Measurements from ENCODE around the gene RAPGEF2. TPM values are rescaled to one million over a fixed set of nuclear protein-coding genes. Genes with fewer than 3 reads are reported as not detected.
"Not testable (repeated sequence)": the region's sequence is repeated elsewhere in the genome, so short reads cannot be mapped to it uniquely, and the experiment has no call there.

RAPGEF2 gene
- total RNA-seq, 1 experiment from 2014 or later: 9.1 TPM

DNA sequence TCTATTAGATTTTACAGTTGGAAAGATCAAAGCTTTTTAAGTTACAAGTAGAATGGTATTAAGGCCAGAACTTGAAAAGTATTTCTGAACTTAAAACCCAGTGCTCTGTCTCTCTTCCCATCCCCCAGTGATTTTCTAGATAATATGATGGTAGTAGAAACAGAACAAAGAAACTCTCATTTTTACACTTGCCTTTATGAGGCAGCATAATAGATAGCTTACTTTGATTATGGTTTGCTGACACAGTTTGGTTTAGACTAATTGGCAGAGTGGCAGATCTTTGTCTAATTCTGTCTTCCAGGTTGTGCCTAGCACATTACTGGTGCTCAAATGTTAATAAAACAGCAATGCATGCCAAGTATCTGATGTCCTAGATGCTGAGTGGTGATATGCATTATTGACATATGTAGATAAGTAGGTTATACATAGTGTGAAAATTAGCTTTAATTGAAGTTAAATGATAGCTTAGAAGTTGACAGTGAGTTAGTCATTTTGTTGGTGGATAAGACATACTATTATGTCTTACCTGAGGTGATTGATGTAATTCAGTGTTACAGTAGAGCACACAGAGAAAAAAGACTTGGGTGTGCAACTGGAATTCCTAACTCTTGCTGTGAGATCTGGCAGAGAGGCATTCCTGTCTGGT, 4.3 kb upstream of the RAPGEF2 start:
- no peak for DNase-seq (ENCODE audit: low read depth)

DNA sequence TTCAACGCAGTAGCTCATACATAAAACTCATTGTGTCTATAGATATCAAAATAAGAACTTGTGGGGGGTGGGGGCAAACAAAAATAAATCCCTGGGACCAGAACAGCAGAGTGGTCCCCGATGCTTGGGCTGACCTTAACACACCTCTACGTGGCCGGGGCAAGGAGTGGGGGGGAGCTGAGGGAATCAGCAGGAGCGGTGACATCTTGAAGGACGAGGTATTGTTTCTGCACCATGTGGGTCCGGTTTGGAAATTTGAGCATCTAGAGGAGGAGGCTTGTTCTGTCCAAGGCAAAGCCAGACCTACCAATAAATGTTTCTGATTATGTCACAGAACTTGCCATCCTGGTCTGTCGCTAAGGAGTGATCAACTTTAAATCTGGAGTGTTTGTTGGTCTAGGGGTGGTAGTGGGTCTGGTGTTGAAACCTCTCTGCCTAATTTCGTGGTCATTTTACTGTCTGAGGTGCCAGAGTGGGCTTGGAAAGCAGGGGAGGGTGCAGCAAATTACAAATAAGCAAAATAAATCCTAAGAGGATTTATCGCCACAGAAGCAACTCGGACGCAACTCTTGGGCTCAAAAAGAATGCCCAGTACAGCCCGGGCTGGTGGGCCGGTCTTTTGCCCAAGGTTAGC, 774 bp upstream of the RAPGEF2 start:
- no peak for DNase-seq (ENCODE audit: low read depth)

DNA sequence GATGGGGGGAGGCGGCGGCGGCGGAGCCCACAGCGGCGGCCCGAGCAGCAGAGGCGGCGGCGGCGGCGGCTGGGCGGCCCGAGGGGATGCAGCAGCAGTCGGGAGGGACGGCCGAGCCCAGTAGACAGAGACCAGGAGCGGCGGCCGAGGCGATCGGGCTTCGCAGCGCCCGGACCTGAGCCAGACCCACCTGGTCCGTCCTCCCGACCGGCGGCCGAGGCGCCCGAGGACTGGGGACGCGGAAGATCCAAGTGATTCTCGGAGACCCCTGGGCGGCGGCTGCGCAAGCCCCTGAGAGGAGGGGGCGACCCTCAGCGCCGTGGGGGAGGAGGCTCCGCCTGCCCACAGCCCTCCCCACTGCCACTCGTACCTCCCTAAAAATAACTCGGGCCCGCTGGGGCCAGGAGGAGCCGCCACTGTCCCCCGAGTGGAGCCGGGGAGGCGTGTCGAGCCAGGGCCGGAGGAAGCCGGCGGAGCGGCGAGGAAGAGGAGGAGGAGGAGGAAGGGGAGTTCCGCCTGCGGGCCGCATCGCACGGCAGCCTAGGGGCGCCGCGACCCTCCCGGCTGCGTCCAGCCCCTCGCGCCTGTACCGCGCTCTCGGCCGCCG, 608 bp downstream of the RAPGEF2 start:
- peak; percentile 35 for DNase-seq (ENCODE audit: low read depth)

DNA sequence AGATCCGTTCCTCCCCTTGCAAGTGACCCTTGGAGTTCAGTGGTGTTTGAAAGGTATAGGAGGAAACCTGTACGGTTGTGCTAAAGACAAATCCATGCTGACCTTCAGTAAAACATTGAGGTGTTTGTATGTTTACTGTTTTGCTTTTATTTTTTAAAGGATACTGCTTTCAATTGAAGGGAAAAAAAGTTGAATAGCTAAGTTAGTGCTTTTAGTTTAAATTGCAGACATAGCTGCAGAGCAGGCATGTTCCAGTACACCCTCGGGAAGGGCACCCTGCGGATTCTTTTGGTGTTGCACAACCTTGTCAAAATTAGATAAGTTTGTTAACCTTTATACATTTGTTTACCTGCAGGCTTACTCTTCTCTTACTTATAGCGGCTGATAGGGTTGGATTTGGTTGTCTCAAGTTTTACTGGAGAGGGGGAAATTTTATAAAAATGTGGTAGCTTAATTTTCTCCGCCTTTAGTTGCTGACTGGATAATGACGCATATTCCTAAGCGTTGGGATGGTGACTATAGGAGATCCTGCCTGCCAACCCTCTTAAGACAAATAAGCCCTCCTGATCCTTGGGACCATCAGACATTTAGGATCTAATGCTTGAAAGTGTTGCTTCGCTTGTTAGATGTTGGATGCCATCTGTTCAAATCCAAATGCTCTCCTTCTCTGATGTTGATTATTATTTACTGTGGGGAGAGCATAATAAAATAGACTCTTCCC, 2.0 kb downstream of the RAPGEF2 start:
- DNase-seq (ENCODE audit: low read depth): peak; percentile 24

DNA sequence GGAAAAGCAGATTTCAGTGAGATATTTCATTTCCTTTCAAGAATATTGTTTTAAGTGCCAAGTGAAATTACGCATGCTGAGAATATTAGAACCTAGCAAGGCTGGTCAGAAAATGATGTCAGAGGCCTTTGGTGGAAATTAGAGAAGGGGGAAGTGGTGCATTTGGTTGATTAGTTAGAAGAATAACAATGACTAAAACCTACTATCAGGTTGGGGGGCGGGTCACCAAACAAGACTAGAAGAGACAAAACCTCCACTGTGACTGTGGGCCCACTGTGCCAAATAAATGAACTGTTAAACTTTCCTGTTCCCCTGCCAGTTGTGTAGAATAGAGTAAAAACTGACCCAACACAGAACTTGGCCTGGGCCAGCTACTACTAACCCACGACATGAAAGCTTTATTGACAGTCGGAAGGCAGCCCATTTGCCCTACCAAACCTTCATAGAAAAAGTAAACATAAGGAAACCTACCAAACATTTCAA, 2.9 kb downstream of the RAPGEF2 start:
- DNase-seq (ENCODE audit: low read depth): peak; percentile 76

DNA sequence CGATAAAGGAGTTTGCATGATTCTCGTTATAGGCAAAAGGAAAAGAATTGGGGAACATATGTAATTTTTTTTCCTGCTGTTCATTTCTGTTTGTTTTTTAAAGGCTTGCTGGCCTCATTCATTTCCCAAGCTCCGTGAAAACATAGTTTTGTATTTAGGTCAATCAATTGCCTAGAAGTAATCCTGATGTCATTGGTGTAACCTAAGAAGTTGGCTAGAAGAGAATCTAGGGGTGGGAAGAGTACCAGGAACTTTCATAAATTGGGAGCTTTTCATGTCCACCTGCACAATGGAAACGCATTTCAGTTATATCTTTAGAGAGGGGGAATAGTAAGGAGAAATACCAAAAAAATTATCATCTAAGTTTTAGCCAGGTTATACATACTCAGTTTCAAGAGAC, 3.8 kb downstream of the RAPGEF2 start:
- no peak for DNase-seq (ENCODE audit: low read depth)

DNA sequence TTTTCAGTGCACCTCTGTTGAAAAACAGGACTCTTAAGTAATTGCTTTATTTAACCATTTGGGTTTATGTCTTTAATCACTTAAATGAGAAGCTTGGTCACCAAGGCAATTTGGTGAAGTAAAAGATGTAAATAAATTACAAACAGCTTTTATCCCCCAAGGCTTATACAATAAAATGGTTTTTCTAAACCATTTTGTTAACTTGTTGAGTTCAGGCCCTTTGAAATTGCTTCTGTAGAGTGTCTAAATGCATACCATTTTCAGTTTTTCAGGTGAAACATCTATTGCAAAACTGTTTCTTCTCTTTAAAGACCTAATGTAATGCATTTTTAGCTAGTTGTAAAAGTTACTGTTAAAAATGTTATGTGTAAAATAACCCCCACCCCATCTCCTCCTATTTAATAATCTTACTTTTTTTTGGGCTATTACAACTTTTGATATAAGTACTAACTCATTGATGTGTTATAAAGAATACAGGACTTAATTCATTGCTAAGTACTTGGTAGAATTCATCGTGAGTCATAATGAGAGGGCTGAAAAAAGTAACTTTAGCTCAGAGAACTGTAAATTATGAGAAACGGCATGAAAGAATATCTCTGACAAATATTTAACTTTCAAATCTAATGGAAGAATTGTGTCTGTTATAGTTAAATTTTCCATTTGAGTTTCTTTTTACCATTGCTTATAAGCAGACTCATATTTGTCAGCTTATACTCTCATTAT, 4.5 kb downstream of the RAPGEF2 start:
- no peak for DNase-seq (ENCODE audit: low read depth)

DNA sequence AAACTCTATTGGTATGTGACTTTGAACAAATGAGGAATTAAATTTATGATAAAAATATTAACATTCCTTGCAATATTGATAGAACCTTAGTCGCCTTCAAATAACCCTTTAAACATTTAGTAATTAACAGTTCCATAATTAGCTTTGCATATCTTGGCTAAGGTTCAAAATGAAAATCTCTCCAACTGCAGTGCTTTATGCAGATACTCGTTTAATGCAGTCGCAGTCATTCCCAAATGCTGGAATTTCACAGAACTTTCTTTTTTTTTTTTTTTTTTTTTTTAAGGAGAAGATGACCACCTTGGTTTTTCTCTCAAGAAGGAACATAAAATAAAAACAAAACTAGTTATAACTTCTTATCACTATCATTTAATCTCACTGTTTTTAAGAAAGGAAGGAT, 5.2 kb downstream of the RAPGEF2 start:
- no peak for DNase-seq (ENCODE audit: low read depth)

DNA sequence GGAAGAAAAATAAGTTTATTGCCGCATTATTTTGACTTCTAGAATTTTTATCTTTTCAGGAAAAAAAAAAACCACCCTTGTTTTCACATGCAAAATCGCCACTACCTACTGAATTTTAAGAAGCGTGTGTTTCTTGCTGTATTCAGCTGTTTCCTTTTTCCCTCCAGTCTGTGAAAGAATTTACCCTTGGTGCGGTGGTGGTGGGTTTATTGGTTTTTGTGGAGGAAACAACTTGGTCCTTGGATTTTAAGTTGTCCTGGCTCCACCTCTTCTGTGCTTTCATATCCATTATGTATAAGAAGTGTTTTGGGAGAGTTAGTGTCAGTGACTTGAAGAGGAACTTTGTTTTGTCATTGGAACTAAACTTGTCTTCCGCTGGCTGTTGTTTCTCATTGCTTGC, 8.1 kb downstream of the RAPGEF2 start:
- DNase-seq (ENCODE audit: low read depth): no peak

DNA sequence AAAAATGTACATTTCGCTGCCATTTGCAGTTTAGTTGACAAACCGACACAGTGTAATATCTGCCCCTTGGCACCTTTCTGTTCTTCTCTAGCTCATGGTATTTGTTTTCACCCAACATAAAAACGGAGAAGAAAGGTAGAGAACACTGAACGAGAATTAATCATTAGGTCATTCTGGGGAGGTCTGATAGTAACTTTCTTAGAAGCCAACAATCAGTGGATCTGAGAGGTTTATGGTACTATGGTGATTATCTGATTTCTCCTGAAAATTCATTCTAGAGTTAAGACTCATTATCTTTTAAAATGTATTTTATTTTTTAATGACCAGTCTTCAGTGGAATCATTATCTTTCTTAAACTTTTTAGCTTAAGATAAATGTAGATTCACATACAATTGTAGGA, 8.5 kb downstream of the RAPGEF2 start:
- DNase-seq (ENCODE audit: low read depth): no peak

DNA sequence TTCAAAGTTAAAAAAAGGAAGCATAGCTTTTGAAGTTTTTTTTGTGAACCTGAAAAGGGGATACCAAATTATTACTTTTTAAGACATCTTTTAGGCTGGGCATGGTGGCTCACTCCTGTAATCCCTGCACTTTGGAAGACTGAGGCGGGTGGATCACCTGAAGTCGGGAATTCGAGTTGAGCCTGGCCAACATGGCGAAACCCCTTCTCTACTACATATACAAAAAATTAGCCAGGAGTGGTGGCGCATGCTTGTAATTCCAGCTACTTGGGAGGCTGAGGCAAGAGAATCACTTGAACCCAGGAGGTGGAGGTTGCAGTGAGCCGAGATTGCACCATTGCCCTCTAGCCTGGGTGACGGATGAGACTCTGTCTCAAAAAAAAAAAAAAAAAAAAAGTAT, 10.5 kb downstream of the RAPGEF2 start:
- not testable (repeated sequence) for DNase-seq (ENCODE audit: low read depth)

DNA sequence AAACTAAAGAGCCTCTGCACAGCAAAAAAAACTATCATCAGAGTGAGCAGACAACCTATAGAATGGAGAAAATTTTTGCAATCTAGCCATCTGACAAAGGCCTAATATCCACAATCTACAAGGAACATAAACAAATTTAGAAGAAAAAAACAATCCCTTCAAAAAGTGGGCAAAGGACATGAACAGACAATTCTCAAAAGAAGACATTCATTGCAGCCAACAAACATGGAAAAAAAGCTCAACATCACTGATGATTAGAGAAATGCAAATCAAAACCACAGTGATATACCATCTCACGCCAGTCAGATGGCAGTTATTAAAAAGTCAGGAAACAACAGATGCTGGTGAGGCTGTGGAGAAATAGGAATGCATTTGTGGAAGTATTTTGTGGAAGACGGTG, 13.2 kb downstream of the RAPGEF2 start:
- DNase-seq (ENCODE audit: low read depth): not testable (repeated sequence)

DNA sequence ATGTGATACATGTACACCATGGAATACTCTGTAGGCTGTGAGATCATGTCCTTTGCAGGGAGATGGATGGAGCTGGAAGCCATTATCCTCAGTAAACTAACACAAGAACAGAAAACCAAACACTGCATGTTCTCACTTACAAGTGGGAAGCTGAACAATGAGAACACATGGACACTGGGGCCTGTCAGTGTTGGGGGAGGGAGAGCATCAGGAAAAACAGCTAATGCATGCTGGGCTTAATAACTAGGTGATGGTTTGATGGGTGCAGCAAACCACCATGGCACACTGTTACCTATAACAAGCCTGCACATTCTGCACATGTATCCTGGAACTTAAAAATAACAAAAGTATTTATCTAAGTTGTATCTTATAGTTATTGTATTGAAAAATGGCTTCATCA, 13.8 kb downstream of the RAPGEF2 start:
- not testable (repeated sequence) for DNase-seq (ENCODE audit: low read depth)

DNA sequence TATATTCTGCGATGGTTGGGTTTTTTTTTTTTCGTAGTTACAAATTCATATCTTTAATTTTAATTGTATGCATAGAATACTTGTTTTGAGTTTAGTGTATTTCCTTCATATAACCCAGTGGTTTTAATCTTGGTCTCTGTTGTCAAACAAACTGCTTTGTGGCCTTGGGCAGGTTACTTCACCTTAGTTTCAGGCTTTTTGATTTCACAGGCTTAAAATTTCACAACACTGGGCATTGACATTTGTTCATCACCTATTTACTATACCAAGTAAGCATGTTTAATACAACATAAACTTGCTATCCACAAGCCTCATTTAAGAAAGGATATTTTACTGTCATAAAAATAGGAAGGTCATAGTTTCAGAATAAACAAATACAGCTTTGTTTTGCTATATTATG, 14.7 kb downstream of the RAPGEF2 start:
- no peak for DNase-seq (ENCODE audit: low read depth)

DNA sequence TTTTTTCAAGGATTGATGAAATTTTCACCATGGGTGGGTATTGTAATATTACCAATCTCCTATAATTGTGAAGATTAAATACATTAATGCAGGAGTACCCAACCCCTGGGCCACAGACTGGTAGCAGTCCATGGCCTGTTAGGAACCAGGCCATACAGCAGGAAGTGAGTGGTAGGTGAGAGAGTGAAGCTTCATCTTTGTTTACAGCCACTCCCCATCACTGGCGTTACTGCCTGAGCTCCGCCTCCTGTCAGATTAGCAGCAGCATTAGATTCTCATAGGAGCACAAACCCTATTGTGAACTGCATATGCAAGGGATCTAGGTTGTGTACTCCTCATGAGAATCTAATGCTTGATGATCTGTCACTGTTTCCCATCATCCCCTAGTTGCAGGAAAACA, 15.1 kb downstream of the RAPGEF2 start:
- no peak for DNase-seq (ENCODE audit: low read depth)

DNA sequence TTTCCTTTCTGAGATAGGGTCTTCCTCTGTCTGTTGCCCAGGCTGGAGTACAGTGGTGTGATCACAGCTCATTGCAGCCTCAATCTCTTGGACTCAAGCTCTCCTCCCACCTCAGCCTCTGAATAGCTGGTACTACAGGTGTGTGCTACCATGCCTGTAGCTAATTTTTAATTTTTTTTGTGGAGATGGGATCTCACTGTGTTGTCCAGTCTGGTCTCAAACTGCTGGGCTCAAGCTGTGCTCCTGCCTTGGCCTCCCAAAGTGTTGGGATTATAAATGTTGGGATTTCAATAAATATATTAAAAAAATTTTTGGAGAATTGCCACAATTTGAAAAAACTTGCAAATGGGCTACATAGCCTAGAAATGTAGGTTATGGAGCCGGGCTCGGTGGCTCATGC, 18.5 kb downstream of the RAPGEF2 start:
- DNase-seq (ENCODE audit: low read depth): no peak

DNA sequence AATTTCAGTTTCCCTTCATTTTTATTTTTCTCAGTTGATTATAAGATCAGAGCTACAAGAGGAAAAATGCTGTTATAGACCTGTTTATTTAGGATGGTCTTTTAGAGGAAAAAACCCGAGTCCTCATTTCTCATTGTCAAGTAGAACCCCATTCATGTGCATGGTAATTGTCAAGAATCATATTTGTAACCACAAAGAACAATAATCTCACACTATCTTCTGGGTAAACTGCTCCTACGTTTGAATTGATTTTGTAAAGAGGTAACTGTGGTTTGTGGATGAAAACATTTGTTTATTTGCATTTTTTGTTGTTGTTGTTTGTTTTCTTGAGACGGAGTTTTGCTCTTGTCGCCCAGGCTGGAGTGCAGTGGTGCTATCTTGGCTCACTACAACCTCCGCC, 23.8 kb downstream of the RAPGEF2 start:
- no peak for DNase-seq (ENCODE audit: low read depth)

DNA sequence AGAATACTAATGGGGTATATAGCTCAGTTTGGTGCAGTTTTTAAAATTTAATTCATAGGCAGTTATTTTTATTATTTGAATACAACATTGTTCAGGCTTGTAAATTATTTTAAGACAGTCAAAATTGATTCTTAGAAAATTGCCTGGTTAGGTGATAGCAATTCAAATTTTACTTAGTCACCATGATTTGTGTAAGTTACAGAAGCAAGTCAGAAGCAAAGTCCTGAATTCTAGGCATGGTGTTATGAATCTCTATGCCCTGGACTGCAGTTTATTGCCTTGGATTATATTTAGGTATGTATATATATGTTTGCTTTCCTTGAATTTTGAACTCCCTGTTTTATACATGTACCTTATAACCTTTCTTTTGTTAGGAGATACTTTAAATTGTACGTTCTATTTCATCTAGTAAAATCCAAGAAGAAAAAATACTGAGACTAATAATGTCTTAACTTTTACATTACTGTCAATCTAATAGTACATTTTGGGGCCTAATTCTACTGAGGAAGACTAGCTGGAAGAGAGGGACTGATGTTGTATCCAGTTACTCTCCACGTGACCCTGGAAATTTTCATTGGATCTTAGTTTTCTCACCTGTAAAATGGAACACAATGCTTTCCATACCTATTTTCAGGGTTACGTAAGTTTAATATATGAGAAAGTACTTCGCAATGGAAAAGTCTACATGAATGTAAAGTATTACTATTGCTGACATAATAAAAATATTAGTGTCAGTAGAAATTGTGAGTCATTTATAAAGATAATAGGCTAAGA, 25.1 kb downstream of the RAPGEF2 start:
- DNase-seq (ENCODE audit: low read depth): no peak

DNA sequence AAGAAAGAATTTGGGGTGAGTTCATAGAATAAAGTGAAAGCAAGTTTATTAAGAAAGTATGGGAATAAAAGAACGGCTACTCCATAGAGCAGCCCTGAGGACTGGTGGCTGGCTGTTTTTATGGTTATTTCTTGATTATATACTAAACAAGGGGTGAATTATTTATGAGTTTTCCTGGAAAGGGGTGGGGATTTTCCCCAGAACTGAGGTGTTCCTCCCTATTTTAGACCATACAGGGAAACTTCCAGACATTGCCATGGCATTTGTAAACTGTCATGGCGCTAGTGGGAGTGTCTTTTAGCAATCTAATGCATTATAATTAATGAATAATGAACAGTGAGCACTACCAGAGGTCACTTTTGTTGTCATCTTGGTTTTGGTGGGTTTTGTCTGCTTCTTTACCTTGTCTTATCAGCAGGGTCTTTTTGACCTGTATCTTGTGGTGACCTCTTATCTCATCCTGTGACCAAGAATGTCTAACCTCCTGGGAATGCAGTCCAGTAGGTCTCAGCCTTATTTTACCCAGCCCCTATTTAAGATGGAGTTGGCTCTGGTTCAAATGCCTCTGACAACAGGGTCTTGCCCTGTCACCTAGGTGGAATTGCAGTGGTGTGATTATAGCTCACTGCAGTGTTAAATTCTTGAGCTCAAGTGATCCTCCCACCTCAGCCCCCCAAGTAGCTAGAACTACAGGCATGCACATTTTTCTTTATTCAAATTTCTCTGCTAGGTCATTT, 27.1 kb downstream of the RAPGEF2 start:
- no peak for DNase-seq (ENCODE audit: low read depth)

DNA sequence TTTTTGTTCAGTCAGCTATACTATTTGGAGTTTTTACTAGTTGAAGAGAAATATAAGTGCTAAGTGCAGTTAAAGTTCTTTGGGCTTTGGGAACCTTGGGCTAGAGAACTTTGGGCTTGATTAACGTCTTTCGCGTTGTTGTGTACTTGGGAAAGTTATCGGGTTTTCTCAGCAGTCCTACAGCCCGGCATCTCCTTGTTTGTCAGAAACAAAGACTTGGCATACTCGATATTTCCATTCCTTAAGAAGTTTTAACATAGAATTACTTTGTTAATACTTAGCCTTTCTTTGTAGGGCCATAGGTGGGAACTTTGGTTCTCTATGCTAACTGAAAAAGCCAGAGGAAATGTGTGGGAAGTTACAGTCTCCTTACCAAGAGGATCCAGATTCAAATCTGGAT, 28.7 kb downstream of the RAPGEF2 start:
- no peak for DNase-seq (ENCODE audit: low read depth)

All from Daoy (cell line).